Choroid plexus epithelial cell (primary cell): ENCODE data around the gene ZSCAN21.

ENCODE experiments used
- DNase-seq: peaks from one replicate; pipeline ENCODE4 v3.0.0-alpha.2; 2010; ENCODE audit warnings: low read depth
- H3K4me3 ChIP-seq: 2 replicates; pipeline ENCODE4 v1.5.1; 2011; ENCODE audit warnings: low read depth, mild to moderate bottlenecking, control low read depth, low read length, moderate library complexity
- TF ChIP-seq, protein P1 (sequence below): conservative IDR thresholded peaks from 2 replicates; pipeline ENCODE4 v1.5.1; 2011; ENCODE audit warnings: low read depth, mild to moderate bottlenecking, control low read depth, inconsistent platforms, low read length, moderate library complexity

Gene ZSCAN21

DNA sequence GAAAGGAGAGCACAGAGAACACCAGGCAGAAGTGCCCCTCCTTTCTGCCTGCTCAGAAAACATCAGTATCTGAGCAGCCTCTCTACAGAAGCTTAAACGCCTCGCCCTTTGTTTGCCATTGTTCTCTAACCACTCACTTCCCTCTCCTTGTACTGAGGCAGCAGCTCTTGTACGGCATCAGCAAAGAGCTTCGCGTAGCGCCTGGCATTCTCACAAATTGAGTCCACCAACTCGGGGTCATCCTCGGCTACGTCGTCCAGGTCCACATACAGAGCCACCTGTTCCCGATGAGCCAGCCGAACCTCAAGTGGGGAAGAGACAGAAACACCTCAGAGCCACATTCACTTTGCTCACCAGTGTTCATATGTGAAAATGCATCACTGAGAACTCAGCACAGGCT lies 49.9 kb downstream of the ZSCAN21 start:
- no peak for DNase-seq
- TF ChIP-seq, protein P1, sequence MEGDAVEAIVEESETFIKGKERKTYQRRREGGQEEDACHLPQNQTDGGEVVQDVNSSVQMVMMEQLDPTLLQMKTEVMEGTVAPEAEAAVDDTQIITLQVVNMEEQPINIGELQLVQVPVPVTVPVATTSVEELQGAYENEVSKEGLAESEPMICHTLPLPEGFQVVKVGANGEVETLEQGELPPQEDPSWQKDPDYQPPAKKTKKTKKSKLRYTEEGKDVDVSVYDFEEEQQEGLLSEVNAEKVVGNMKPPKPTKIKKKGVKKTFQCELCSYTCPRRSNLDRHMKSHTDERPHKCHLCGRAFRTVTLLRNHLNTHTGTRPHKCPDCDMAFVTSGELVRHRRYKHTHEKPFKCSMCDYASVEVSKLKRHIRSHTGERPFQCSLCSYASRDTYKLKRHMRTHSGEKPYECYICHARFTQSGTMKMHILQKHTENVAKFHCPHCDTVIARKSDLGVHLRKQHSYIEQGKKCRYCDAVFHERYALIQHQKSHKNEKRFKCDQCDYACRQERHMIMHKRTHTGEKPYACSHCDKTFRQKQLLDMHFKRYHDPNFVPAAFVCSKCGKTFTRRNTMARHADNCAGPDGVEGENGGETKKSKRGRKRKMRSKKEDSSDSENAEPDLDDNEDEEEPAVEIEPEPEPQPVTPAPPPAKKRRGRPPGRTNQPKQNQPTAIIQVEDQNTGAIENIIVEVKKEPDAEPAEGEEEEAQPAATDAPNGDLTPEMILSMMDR, result no peak
- peak overlapping the region; percentile 79 for H3K4me3 ChIP-seq

DNA sequence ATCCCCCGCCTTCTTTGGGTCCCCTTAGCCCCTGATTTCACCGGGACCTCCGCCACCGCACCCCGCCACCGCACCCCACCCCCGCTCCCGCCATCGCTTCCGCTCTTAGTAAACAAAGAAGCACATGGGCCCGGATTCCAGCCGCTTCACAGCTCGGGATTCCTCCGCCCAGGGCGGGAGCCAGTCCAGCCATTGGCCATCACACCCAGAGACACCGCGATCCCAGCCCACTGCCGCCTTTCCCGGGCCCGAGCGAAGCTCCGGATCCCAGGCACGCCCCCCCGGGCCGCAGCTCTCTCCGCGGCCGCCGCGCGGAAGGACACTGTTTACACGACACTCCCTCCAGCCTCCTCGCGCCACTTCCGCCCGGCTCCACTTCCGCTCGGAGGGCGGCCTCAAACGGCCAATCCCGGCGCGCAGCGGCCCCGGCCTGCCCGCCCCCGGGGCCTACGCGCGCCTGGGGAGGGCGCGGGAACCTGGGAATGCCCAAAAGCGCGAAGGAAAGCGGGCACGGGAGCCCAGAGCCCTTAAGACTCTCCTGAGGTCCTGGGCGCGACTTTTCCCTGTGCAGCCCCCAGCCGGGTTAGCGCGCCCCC lies 50.9 kb downstream of the ZSCAN21 start:
- peak overlapping the region; percentile 79 for H3K4me3 ChIP-seq
- TF ChIP-seq, protein P1, result no peak
- peak; percentile 99 for DNase-seq

DNA sequence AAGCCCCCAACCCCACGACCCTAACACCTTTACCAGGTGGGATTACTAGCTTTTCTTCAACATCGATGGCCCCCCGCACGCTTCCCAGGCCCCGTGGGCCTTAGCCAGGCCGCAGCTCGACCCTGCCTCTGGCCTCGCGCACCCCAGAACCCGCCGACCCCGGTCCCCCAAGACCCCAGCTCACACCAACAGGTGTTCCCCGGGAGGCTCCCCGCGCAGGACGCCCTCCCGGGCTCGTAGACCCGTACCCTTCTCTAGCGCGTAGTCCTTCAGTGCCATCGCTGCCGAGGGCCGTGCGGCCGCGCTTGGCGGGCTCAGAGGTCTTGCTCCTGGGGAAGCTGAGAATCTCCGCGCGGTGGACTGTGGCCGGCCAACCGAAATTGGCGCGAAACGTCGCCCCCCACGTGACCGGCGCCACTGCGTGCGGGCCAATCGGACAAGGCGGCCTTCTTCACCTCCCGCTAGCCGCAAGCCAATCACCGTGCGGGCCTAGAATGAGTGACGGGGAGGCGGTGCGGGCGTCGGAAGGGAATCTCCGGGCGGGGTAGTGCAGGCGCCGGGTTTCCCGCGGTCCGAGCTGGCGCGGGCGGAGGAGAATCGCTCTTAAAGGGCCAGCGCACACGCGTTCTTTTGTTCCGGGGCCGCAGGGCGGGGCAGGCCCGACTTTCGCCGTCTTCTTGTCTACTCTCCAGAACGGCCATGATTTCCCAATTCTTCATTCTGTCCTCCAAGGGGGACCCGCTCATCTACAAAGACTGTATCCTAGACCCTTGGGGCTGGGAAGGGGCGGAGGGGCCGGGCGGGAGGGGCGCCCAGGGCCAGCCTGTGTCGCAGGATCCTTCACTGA lies 51.7 kb downstream of the ZSCAN21 start, which contains the start of the genes AP4M1 and MCM7:
TSS of gene AP4M1 (plus strand) at position 628 of the 847 bp plus-strand sequence. CDS start at position 700, 72 bp downstream.
TSS of gene MCM7 (minus strand) at position 382 of the 847 bp plus-strand sequence. CDS start at position 279, 103 bp downstream.
- DNase-seq, result peak; percentile 99
- peak within 1 kb of the TSS; percentile 79 for H3K4me3 ChIP-seq
- TF ChIP-seq, protein P1, result no peak

DNA sequence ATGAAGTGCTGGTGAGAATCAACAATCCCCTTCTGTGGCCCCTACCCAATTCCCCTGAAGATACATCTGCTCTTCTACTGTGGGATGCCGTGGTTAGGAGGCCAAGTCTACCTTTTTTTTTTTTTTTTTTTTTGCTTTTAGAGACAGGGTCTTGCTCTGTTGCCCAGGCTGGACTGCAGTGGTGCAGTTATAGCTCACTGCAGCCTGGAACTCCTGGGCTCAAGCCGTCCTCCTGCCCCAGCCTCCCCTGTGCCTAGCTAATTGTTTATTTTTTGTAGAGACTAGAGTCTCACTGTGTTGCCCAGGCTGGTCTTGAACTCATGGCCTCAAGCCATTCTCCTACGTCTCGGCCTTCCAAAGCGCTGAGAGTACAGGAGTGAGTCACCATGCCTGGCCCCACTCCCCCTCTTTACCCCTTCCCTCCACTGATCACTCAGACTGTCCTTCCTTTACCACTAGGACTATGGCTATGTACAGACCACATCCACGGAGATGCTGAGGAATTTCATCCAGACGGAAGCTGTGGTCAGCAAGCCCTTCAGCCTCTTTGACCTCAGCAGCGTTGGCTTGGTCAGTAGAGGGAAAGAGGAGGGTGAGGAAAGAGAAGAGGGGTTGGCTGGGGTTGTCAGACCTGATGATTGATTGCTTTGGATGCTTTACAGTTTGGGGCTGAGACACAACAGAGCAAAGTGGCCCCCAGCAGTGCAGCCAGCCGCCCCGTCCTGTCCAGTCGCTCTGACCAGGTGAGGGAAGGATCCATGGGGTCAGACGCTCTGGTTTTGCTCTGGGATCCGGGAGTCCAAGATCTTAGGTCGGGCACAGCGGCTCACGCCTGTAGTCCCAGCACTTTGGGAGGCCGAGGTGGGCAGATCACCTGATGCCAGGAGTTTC lies 53.6 kb downstream of the ZSCAN21 start:
- TF ChIP-seq, protein P1, result no peak
- peak; percentile 95 for DNase-seq
- H3K4me3 ChIP-seq, result no peak overlapping the region

DNA sequence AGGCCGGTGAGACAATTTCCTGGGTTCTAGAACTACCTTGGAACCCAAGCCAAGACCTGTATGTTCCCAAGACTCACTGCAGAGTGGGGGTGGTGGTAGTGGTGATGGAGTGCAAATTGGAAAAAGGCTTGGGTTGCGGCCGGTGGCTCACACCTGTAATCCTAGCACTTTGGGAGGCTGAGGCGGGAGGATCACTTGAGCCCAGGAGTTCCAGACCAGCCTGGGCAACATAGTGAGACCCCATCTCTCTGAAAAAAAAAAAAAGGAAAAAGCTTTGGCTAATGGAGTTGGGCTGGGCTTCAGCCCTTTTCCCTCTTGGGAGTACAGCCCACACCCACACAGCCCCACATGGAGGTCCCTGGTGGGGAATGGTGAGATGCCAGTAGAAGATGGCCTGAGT lies 56.0 kb downstream of the ZSCAN21 start:
- no peak for DNase-seq
- TF ChIP-seq, protein P1, result no peak
- no peak overlapping the region for H3K4me3 ChIP-seq

DNA sequence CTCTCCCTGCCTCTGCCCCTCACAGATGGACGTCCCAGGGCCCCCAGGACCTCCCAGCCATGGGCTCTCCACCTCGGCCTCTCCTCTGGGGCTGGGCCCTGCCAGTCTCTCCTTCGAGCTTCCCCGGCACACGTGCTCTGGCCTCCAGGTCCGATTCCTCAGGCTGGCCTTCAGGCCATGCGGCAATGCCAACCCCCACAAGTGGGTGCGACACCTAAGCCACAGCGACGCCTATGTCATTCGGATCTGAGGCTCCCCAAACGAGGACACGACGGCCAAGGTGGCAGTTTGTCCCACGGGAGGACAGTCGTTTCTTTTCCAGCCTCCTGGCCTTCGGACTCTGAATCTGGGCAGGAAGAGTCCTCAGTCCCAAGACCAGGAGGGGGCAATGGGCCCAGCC lies 57.1 kb downstream of the ZSCAN21 start:
- H3K4me3 ChIP-seq, result no peak overlapping the region
- TF ChIP-seq, protein P1, result no peak
- DNase-seq, result no peak
